Stimulated activated CD8-positive, alpha-beta memory T cell treated with anti-CD3 and anti-CD28 coated beads, Interleukin-12 subunit alpha, Interleukin-12 subunit beta, amount 100 ng/mL, for 24 hours (primary cell): ENCODE measurements around the gene ATXN1.

Experiments
- DNase-seq: peaks from one replicate; pipeline ENCODE4 v3.0.0-alpha.2; 2020; ENCODE audit errors: extremely low read depth

The ATXN1 gene

DNA sequence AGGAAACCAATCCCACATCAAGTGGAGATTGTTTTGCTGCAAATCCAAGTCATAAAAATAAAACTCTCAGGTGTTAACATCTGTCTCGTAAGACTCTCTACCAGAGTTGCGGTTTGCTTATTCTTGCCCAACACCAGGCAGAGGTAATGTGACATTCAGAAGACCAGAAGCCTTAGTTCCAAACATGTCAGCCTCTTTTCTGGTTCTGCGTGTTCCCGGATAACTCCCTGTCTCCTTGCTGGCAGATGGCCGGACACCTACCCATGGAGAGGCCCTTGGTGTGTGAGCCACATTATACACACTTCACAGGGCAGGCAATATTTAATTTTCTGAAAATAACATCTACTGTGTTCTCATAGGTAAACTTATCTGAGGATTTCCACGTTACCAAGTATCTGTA lies 449.5 kb downstream of the ATXN1 start:
- no peak for DNase-seq

DNA sequence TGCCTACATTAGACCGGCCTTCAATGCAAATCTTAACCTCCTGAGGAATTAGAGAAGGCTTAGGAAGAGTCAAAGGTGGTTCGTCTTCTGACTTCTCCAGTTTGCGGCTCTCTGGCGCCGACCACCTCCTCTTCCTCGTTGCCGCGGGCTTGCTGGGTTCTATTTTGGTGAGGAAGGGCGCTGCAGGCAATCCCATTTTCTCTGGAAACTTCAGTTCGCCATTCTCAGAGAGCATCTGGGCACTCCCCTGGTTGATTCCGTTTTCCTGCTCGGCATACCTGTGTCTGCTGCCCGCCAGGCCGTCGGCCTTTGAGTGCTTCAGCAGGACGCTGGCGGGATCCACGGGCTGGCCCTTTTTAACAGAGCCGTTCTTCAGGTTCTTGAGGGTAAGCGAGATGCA lies 454.9 kb downstream of the ATXN1 start:
- DNase-seq = no peak

DNA sequence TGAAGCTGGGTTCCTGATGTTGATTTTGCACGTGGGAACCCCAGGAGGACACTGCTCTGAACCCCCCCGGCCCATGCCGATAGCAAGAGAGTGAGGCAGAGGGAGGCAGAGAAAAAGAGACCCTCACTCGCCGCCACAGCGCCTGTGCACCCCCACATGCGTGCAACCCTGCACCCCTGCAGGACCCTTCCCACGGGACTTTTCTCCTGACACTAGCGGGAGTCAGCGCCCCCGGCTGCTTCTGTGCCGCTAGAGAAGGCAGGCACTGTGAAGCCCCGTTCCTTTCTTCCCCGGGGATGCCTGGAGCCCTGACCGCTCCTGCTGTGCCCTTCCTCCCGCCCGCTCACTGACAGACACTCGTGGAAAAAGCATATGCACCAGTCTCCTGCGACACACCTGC lies 455.5 kb downstream of the ATXN1 start:
- DNase-seq = no peak

DNA sequence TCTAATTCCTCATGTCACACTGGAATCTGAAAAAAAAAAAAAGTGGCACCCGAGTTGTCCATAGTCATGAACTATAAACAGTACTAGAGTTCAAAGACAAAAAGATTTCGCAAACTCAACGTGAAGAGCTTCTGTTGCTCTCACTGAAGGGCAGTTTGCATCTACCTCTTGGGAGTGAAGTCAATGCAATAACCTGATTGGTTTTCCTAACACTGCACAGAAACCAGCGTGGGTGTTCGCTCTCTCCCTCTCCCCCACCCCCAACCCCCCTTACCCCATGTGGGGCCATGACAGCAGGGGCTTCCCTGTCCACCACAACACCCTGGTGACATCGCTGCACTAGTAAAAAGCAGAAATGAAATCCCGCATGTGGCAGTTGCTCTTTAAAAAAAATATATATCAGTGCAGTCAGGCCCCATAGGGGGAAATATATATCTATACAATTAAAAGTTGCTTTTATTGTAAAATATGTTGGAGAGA lies 456.0 kb downstream of the ATXN1 start:
- no peak for DNase-seq

DNA sequence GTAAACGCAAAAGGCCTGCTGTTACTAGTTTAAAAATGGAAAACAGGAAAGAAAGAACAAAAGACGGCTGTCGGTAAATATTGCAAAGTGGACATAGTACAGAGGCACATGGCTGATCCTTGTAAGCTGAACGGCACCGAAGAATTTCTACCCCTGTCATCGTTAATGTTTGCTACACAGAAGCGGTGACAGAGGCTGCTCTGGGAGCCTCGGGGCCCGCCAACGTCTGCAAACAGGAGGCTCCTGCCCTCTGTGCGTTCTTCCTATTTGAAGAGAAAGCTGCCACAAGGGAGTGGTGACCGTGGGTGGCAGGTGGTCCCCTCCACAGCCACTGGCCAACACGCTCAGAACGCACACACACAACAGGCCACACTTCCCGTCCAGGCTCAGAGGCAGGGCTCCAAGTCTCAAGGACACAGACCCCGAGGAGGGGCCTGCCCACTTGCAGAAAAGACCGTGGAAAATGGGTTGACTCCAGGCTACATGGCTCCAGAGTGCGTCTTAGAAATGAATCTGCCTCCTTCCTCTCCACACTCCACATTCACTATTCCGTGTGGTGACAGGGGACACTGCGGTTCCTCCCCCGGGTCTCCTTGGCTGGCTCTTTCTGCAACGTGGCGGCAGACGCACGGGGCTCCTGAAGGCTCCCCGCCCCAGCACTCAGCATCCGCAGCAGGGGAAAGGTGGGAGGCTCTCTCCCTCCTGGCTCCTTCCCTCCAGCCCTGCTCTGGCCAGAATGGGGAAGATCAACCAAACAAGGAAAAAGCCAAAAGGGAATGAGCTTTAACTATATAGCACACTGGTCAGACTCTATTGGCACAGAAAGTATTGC lies 458.3 kb downstream of the ATXN1 start:
- no peak for DNase-seq

DNA sequence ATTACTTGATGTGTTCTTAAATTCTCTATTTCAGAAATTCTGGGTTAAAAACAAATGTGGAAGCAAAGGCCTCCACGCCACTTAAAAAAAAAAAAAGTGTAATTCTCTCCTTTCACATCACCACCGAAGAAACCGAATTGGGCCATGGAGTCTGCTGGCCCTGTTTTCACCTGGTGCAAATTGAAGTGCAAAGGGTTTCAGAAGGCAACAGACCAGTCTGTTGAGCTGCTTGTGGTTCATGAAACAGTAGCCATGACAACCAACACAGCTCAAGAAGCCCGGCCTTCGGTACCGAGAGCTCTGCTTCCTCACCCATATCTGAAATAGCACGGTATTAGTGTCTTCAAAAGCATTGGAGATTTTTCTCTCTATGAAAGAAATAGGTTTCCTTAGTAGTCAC lies 459.7 kb downstream of the ATXN1 start:
- no peak for DNase-seq

DNA sequence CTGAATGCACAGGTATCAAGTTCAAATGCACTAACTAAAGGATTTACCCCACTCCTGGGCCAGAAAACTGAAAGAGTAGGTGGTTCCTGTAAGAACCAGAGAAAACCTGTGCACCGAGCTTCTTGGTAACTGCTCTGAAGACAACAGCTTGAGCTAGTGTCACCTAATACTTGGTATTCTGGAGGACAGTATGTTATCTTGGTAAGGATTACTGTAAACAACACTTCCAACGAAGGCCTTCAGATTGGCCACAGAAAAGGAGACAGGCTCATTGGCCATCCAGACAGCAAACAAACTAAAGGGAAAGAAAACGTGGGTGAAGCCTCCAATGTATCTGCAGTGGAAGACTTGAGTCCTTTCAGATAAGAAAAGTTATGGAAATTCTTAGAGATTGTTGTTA lies 461.4 kb downstream of the ATXN1 start:
- no peak for DNase-seq

DNA sequence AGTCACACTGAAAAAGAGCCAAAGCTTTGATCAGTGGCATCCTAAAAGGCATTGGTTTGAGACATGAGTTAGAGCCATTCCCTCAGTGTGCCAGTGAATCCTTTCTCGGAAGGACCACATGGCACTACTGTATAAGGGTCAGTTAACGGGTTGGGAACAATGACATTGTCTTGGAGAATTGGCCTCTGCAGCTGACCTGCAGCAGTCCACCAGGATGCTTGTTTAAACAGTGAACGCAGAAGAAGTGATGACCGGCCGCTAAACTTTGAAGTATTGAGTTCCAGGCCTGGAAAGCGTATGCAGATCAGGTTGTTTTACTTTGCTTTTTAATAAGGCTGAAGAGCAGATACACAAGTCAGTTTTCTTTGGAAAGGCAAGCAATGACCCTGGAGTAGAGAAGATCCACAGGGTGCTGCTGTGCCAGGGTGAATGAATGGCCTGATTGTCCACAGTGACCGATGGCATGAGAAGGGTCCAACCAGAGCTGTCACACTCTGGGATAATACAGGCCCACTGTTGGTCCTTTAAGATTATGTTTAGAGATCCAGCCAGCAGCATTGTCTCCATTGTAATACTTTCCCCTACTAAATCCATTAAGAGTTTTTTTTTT lies 465.1 kb downstream of the ATXN1 start:
- no peak for DNase-seq

DNA sequence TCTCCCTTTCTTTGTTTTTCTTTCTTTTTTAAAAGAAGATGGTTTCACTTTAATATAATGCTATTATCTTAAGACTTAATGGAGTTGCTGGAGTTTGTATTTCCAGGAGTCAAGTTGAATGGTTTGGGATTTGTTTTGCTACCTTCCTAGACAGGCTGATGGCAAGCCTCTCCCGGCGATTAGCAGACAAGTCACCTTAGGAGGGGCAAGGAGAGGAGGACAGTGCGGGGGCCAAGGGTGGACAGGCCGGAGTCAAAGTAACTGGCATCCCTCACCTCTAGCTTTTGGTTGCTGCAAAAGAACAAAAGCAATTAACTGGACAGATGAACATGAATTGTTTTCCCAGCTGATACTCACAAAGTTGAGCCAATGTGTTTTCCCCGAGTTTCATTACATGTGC lies 465.8 kb downstream of the ATXN1 start:
- DNase-seq = no peak

DNA sequence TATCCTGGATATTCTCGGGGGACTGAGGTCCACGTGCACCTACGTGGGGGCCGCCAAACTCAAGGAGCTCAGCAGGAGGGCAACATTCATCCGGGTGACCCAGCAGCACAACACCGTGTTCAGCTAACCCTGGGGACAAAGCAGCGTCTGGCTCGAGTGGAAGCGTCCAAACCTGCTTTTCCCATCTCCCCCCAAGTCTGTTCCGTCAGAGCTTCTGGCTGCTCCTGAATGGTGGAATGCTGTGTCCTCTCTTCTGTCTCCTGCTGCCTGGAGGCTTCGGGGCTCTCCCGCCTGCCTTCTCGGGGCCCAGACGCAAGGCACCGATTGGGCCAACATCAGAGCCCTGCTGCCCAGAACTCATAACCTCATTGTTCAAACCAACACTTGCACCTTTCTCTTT lies 466.2 kb downstream of the ATXN1 start:
- no peak for DNase-seq

DNA sequence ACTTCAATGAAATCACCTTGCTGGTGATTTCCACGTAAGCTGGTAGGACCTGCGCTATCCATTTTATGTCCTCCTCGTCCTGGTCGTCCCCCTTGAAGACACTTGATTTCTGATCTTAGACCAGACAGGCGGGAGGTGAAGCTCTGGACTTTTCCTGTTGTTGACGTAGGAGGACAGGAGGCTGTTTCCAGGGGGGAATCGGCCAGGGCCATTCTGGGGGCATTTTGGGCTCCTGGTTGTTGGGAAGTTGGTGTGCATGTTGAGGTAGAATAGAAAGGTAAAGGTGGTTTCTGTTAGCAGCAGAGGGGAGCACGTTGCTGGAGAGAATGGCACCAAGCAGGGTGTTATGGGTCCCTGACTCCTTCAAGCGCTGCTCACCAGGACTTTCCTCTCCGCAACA lies 466.9 kb downstream of the ATXN1 start:
- DNase-seq = no peak

DNA sequence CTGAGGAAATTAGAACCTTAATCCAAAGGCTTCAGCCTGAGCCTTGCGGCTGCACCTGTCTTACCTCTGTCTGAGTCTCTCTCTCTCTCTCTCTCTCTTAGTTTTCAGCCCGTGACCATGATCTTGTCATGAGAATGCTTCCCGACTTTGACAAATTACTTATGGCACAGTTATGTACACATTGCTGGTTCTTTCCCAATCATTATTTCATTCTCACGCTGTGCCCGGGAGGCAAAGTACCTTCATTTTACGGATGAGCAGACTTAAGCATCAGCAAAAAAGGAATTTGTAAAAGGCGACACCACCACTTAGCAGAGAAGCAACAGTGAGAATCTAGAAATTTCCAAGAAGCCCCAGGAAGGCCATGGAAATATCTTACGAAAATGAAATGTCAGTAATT lies 468.3 kb downstream of the ATXN1 start:
- no peak for DNase-seq

DNA sequence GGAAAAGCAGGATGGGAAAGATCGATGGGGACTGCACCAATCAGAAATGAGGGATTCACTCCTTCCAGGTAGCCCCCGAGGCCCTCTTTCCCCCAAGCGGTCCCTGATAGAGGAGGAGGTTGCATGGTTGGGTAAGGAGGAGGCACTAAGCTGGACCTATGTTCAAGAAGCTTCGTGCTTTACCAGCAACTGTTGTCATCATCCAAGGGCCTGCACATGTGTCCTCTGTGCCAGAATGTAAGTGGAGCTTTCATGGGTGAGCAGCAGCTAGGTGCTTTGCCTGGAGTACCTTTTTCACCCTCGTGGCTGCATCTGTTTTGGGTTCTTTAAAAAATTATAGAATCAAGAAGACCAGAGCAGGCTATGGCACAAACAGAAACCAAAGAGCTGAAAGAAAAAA lies 468.8 kb downstream of the ATXN1 start:
- DNase-seq = no peak

DNA sequence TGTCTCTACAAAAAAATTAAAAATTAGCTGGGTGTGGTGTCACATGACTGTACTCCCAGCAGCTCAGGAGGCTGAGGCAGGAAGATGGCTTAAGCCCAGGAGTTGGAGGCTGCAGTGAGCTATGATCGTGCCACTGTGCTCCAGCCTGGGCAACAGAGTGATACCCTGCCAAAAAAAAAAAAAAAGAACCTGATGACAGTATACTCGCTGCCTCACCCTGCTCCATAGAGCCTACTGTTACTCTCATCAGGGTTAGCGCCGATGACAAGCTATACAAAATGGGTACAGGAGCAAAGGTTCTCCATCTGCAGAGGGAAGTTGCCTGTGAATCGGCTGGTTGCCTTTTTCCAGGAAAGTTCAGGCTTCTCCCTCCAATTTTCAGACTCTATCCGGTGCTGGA lies 469.5 kb downstream of the ATXN1 start:
- no peak for DNase-seq

DNA sequence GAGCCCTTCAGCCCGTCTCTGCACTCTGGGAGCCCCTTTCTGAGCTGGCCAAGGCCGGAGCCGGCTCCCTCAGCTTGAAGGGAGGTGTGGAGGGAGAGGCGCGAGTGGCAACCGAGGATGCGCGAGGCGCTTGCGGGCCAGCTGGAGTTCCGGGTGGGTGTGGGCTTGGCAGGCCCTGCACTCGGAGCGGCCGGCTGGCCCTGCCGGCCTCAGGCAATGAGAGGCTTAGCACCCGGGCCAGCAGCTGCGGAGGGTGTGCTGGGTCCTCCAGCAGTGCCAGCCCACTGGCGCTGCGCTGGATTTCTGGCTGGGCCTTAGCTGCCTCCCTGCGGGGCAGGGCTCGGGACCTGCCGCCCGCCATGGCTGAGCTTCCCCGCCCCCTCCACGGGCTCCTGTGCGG lies 473.1 kb downstream of the ATXN1 start:
- DNase-seq = no peak

DNA sequence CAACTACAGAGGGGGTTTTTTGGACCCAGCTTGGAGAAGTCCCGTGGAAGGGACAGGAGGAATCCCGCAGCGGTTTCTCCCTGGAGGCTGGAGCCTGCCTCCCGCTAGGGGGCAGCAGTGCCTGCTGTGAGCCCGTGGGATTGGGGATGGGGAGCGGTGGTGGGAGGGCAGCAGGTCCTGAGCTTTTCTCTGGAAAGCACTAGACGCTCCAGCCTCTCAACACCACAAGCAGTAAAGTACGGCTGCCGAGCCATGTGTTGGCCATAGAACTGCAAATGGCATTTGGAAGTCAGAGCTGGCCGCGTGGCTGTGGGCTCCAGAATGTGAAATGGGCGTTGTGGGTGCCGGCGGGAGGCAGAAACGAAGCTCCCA lies 475.1 kb downstream of the ATXN1 start:
- DNase-seq = no peak

DNA sequence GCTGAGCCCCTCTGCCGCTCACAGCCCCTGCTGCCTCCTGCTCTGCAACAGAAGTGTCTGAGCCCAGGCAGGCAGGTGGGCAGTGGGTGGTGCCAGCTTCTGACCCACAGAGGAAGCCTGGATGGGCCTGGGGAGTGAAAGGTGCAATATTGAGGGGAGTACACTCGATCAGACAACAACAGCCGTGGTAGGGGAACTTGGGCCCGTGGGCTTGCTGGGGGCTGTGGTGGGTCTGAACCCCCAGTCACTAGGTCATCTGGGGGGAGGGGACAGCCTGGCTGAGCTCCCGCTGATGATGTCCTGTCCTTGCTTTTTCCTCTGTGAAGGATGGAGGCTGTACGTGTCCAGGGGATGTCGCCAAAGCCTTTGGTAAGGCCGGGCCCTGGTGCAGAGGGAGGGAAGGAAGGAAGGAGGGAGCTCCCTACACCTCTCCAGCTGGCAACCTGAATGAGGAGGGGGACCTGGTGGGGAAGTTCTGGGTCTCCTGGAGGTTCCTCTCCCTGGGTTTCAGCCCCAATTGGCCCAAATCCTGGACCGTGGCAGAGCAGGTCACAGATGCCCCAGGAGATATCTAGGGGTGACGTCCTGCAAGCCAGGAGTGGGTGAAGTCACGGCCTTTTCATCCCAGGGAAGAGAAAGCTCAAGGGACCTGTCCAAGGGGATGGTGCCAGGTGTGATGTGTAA lies 475.7 kb downstream of the ATXN1 start:
- no peak for DNase-seq

DNA sequence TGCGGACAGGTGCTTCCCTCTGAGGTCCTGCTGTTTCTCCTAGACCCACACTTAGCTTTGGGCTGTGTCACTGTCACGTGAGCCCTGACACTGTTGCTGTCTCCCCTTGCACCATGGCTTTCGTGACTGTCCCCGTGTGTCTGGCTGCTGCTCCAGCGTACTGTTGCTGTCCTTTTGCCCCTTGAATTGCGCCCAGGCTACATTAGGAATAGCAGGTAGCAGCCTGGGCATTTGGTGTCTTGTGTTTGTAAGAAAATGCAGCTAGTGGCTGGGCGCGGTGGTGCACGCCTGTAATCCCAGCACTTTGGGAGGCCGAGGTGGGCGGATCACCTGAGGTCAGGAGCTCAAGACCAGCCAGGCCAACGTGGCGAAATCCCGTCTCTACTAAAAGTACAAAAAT lies 476.8 kb downstream of the ATXN1 start:
- DNase-seq = no peak

DNA sequence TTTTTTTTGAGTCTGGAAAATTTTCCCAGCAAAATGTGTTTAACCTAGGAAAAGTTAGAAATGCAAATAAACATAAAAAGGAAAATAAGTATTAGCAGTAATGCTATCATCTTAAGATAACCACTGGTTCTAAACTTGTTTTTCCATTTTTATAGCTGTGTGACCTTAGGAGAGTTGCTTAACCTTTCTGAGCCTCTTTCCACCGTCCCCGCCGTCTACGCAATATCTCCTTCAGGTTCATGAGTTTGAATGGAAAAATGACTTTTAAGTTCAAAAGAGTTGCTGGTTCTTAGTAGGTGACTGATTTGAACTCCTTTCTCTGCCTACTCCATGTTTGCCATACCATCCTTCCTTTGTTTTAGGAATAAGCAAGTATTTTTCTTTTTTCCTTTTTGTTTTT lies 478.9 kb downstream of the ATXN1 start:
- no peak for DNase-seq

DNA sequence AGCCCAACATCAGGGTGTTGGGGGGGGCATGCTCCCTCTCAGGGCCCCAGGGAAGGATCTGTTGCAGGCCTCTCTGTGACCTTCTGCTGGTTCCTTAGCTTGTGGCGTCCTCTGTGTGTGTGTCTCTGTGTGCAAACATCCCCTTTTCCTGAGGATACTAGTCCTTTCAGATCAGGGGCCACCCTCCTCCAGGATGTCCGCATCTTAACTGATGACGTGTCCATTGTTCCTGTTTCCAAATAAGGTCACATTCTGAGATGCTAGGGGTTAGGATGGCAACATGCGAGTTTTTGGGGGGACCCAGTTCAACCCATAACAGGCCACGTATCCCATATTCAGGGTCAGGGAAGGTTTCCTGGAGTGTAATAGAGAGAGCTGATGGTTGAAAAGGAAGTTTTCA lies 482.0 kb downstream of the ATXN1 start:
- no peak for DNase-seq

DNA sequence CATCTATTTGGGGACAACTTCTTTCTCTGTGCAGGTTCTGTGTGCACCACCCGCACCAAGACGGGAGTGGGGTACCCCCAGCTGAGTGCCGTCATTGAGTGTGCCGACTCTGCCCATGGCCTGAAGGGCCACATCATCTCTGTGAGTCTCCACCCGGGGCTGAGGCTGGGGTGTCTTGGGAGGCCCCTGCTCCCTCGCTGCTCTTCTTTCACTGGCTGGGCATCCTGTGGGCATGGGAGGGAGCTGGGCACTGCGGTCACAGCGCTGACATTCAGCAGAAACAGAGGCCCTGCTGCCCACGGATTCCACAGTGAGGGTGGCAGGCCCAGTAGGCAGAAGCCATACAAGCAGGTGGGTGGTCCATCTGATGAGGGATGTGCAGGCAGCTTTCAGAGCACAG lies 482.5 kb downstream of the ATXN1 start:
- no peak for DNase-seq

DNA sequence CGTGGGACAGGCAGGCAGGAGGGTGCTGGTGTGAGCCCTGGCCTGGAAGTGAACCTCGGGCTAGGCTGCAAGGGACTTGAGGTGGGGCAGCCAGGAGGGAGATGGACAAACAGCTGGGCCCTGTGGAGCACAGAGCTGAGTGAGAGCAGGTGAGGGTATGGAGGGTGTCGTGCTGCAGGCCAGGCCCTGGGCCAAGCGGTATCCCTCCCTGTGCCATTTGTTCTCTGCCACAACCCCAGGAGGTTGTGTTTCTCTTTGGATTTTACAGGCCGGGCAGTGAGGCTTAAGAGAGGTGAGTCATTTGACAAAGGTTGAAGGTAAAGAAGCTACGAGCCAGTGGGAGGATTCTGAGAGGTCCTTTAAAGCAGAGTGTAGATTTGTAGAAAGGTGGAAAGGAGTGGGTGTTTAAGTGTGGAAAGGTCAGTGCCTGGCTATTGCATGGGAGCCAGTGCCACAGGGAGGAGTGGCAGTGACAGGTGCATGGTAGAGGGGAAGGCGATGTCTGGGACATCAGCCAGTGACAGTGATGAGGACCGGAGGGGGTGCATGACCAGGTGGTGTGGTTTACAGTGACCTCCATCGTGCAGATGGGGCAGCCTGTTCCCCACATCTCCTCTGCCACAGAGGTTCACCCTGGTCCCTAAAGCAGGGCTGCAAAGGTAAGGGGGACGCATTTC lies 483.1 kb downstream of the ATXN1 start:
- DNase-seq = no peak
